Endothelial cell of umbilical vein (primary cell): ENCODE data around the gene COQ7. TPM values are rescaled to one million over a fixed set of nuclear protein-coding genes. Genes with fewer than 3 reads are reported as not detected.

Experiments
- BruUV-seq: library from RNA; stranded (reverse); fragments of 400-500 nt; replicated peaks from 2 replicates; lab custom pipeline; 2021; lab: Mats Ljungman, UMichigan
- CTCF ChIA-PET: fragments of 300-600, 350-600 bp; sonication (Branson Sonifier 250); formaldehyde crosslinking; loops from one replicate; lab custom pipeline; 2021; ENCODE audit warnings: antibody characterized with exemption, inconsistent platforms; lab: Charles Lee
- POLR2A ChIA-PET: fragments of 300-600, 350-600 bp; sonication (Branson Sonifier 250); formaldehyde crosslinking; loops from one replicate; lab custom pipeline; 2021; ENCODE audit warnings: antibody characterized with exemption, inconsistent platforms; lab: Charles Lee
- DNase-seq: peaks from one replicate; pipeline ENCODE4 v3.0.0-alpha.2; 2011; ENCODE audit warnings: low read depth, low spot score
- FAIRE-seq: peaks from 2 replicates; lab custom pipeline; 2011; peaks lifted over from hg19 to GRCh38; lab: Jason Lieb, UNC
- H2AFZ ChIP-seq: 2 replicates; pipeline ENCODE4 v1.6.0; 2012; ENCODE audit warnings: low read depth, low read length, control low read depth, inconsistent platforms
- H3K27ac ChIP-seq: 2 replicates; pipeline ENCODE4 v1.5.1; 2011; ENCODE audit warnings: low read depth, mild to moderate bottlenecking, control low read depth, low read length, moderate library complexity; ENCODE audit not compliant: insufficient read depth
- H3K27me3 ChIP-seq, 2 experiments: 2 replicates each; pipeline versions ENCODE4 v1.6.0 to v1.6.1; 2011; ENCODE audit warnings: low read length in 2 of 2, mixed read lengths in 1 of 2; ENCODE audit not compliant: control insufficient read depth in 2 of 2, insufficient read depth in 2 of 2
- H3K36me3 ChIP-seq, 2 experiments: 2 replicates in 1 of 2; 3 replicates in 1 of 2; pipeline ENCODE4 v1.5.1; 2011; ENCODE audit warnings: low read length in 2 of 2, mild to moderate bottlenecking in 1 of 2, moderate library complexity in 1 of 2; ENCODE audit not compliant: control insufficient read depth in 2 of 2, insufficient read depth in 2 of 2; ENCODE audit errors: extremely low read depth in 1 of 2
- H3K4me1 ChIP-seq: 3 replicates; pipeline ENCODE4 v1.5.1; 2011; ENCODE audit warnings: mild to moderate bottlenecking, low read length; ENCODE audit not compliant: control insufficient read depth, insufficient read depth; ENCODE audit errors: extremely low read depth
- H3K4me2 ChIP-seq: 2 replicates; pipeline ENCODE4 v1.6.1; 2011; ENCODE audit warnings: low read length, control low read depth, mixed read lengths; ENCODE audit not compliant: insufficient read depth
- H3K4me3 ChIP-seq, 3 experiments: fragments of 200-600 bp in 1 of 3; sonication (generic), shearing (Covaris generic) in 1 of 3; replicated peaks in 1 of 3; 2 replicates each; pipeline ENCODE4 v1.5.1; 2011 to 2016; ENCODE audit warnings: control low read depth in 3 of 3, low read length in 3 of 3, mild to moderate bottlenecking in 2 of 3, inconsistent platforms in 1 of 3, low read depth in 1 of 3, moderate library complexity in 1 of 3; ENCODE audit not compliant: insufficient read depth in 1 of 3
- H3K79me2 ChIP-seq: 2 replicates; pipeline ENCODE4 v1.6.0; 2012; ENCODE audit warnings: low read length, inconsistent platforms; ENCODE audit not compliant: control insufficient read depth, insufficient read depth
- H3K9ac ChIP-seq: replicated peaks from 2 replicates; pipeline ENCODE3; 2011; ENCODE audit warnings: low read length, control low read depth; ENCODE audit not compliant: insufficient read depth; ENCODE audit errors: extremely low read depth
- H3K9me1 ChIP-seq: replicated peaks from 3 replicates; pipeline ENCODE4 v1.6.0; 2011; ENCODE audit warnings: mild to moderate bottlenecking, low read length; ENCODE audit not compliant: control insufficient read depth, insufficient read depth; ENCODE audit errors: extremely low read depth
- H3K9me3 ChIP-seq: replicated peaks from 2 replicates; pipeline ENCODE4 v1.5.1; 2012; ENCODE audit warnings: low read length, inconsistent platforms; ENCODE audit not compliant: control insufficient read depth, insufficient read depth
- H4K20me1 ChIP-seq: replicated peaks from 2 replicates; pipeline ENCODE3; 2011; ENCODE audit warnings: mild to moderate bottlenecking, low read length; ENCODE audit not compliant: control insufficient read depth, insufficient read depth; ENCODE audit errors: extremely low read depth
- EZH2 ChIP-seq: IDR thresholded peaks from 2 replicates; pipeline ENCODE4 v1.6.1; 2012; ENCODE audit warnings: borderline replicate concordance, low read depth, mild to moderate bottlenecking, moderate library complexity, low read length, inconsistent platforms; ENCODE audit not compliant: severe bottlenecking
- FOS ChIP-seq: IDR thresholded peaks from 2 replicates; pipeline ENCODE4 v1.6.1; 2011; ENCODE audit warnings: mild to moderate bottlenecking, low read length, moderate library complexity, borderline replicate concordance; ENCODE audit not compliant: insufficient read depth
- JUN ChIP-seq: IDR thresholded peaks from 2 replicates; pipeline ENCODE4 v1.6.1; 2011; ENCODE audit warnings: borderline replicate concordance, low read depth; ENCODE audit not compliant: insufficient read length, insufficient read depth
- MYC ChIP-seq: IDR thresholded peaks from one replicate; pipeline ENCODE4 v1.6.1; 2011; ENCODE audit warnings: mild to moderate bottlenecking, low read depth, low read length
- POLR2AphosphoS5 ChIP-seq: IDR thresholded peaks from 2 replicates; pipeline ENCODE4 v1.6.1; 2012; ENCODE audit warnings: low read depth, mild to moderate bottlenecking, control low read depth, low read length, moderate library complexity; ENCODE audit not compliant: insufficient read depth
- dilution Hi-C: fragments of 300-500 bp; cut with MboI; formaldehyde crosslinking; loops from one replicate; pipeline ENCODE4 v1.15.0; 2019; ENCODE audit warnings: low sequenced_read_pairs; ENCODE audit not compliant: extremely low pct_ligation_motif_present
- intact Hi-C: fragments of 100-400 bp; cut with micrococcal nuclease; formaldehyde crosslinking; loops from one replicate; pipeline ENCODE4 v1.10.0; 2022
- polyA plus RNA-seq, 4 experiments: library from polyadenylated mRNA; depleted of rRNA in 3 of 4; stranded (reverse) in 3 of 4; unstranded in 1 of 4; fragments of >200 nt; gene quantifications; 2 replicates each; pipeline versions ENCODE4 v1.2.1 to v1.2.3, GENCODE V29; 2011 to 2012; ENCODE audit warnings: missing spikeins in 1 of 4
- total RNA-seq: library from RNA; stranded (reverse); gene quantifications from 2 replicates; pipeline ENCODE4 v1.2.3, GENCODE V29; 2021
- TF ChIP-seq, protein P1 (sequence below), 2 donors: IDR thresholded peaks; 1 replicate in 1 of 2; 2 replicates in 1 of 2; pipeline ENCODE4 v1.5.1; 2011; ENCODE audit warnings: low read length in 2 of 2, mild to moderate bottlenecking in 2 of 2, moderate library complexity in 2 of 2, control low read depth in 1 of 2, inconsistent platforms in 1 of 2, low read depth in 1 of 2; ENCODE audit not compliant: insufficient read depth in 1 of 2; ENCODE audit errors: extremely low read depth in 1 of 2

Gene COQ7
- total and polyA plus RNA-seq, 2 donors (not counting 3 experiments of a cell fraction or from before 2014, with no cell fraction given), result 12.9 to 24.2 TPM

DNA sequence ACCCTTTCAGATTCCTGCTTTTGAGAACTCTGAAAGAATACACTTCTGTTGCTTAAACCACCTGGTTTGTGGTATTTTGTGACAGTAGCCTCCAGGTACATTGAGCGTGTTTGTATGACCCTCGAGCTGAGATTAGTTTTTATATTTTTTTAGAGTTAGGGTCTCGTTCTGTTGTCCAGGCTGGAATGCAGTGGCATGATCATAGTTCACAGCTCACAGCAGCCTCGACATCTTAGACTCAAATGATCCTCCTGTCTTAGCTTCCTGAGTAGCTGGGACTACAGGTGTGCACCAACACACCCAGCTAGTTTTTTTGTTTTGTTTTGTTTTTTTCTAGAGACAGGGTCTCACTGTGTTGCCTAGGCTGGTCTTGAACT, 41.9 kb downstream of the COQ7 start:
- Histone ChIP-seq H3K4me1 (peaks cover 18% of the 10 kb centered on the region), H3K27ac (no peak overlapping the region), H3K36me3 (no peaks in the 10 kb centered on the region), H4K20me1 (no peaks in the 10 kb centered on the region), H3K9ac (no peak overlapping the region), H3K4me2 (no peak overlapping the region), H3K79me2 (peaks cover 1% of the 10 kb centered on the region), H3K4me3 (no peak overlapping the region), H3K27me3 (no peaks in the 10 kb centered on the region), H2AFZ (no peak overlapping the region), H3K9me1 (no peaks in the 10 kb centered on the region), H3K9me3 (no peaks in the 10 kb centered on the region)
- intact Hi-C loops (no loop called here), dilution Hi-C loops (loop anchor here (25.0 kb wide), 1 partner anchor 322 kb away; the partner anchor contains the start of gene RPS15A)
- TF ChIP-seq JUN, result no peak
- TF ChIP-seq POLR2AphosphoS5, result no peak
- no peak for TF ChIP-seq FOS
- no peak for TF ChIP-seq MYC
- TF ChIP-seq, protein P1, sequence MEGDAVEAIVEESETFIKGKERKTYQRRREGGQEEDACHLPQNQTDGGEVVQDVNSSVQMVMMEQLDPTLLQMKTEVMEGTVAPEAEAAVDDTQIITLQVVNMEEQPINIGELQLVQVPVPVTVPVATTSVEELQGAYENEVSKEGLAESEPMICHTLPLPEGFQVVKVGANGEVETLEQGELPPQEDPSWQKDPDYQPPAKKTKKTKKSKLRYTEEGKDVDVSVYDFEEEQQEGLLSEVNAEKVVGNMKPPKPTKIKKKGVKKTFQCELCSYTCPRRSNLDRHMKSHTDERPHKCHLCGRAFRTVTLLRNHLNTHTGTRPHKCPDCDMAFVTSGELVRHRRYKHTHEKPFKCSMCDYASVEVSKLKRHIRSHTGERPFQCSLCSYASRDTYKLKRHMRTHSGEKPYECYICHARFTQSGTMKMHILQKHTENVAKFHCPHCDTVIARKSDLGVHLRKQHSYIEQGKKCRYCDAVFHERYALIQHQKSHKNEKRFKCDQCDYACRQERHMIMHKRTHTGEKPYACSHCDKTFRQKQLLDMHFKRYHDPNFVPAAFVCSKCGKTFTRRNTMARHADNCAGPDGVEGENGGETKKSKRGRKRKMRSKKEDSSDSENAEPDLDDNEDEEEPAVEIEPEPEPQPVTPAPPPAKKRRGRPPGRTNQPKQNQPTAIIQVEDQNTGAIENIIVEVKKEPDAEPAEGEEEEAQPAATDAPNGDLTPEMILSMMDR (IDR thresholded peaks at IDR 0.05; ENCODE audit: extremely low read depth in 1 of 2, insufficient read depth in 1 of 2, low read depth in 1 of 2, low read length in 2 of 2), result no peak
- TF ChIP-seq EZH2, result no peak
- ChIA-PET CTCF (interaction anchor here (1.7 to 3.8 kb wide), 2 partner anchors 15 to 22 kb away, joined by 4 to 20 read pairs; no protein-coding TSS in a partner anchor), POLR2A (no interaction called here)
- no TSS peak for BruUV-seq
- FAIRE-seq, result no peak
- DNase-seq, result no peak
